GM21717 (cell line): Measurements from ENCODE around the gene ZNF784.

Experiments used
- ATAC-seq: cut with Tn5 transposase; IDR thresholded peaks from one replicate; pipeline ENCODE4 v1.9.1; 2021; ENCODE audit warnings: mild to moderate bottlenecking, moderate library complexity; ENCODE audit not compliant: unreplicated experiment

The ZNF784 gene

GRCh38 chr19:55622242-55622969, 2.0 kb downstream of the ZNF784 start:
- ATAC-seq = no peak

- no peak for ATAC-seq
These were observed 2.6 kb downstream of the ZNF784 start for GRCh38 chr19:55621673-55622231.

GRCh38 chr19:55621205-55621672, 3.1 kb downstream of the ZNF784 start:
- ATAC-seq = no peak

- ATAC-seq = no peak
These were observed 3.8 kb downstream of the ZNF784 start for GRCh38 chr19:55620410-55621204.

GRCh38 chr19:55619286-55619685, 5.1 kb downstream of the ZNF784 start:
- no peak for ATAC-seq

GRCh38 chr19:55618426-55618825, 5.9 kb downstream of the ZNF784 start:
- no peak for ATAC-seq

GRCh38 chr19:55617426-55617825, 6.9 kb downstream of the ZNF784 start:
- no peak for ATAC-seq

- ATAC-seq = no peak
These were observed 7.9 kb downstream of the ZNF784 start for GRCh38 chr19:55616395-55616875.

- no peak for ATAC-seq
These were observed 8.6 kb downstream of the ZNF784 start for GRCh38 chr19:55615543-55616394.

GRCh38 chr19:55614711-55615542, 9.4 kb downstream of the ZNF784 start:
- no peak for ATAC-seq

- ATAC-seq = no peak
These were observed 10.2 kb downstream of the ZNF784 start for GRCh38 chr19:55613930-55614710.

GRCh38 chr19:55613396-55613795, 11.0 kb downstream of the ZNF784 start:
- ATAC-seq = no peak

- no peak for ATAC-seq
These were observed 12.3 kb downstream of the ZNF784 start for GRCh38 chr19:55611983-55612645.

- ATAC-seq = no peak
These were observed 12.9 kb downstream of the ZNF784 start for GRCh38 chr19:55611300-55611982.

- ATAC-seq = no peak
These were observed 15.0 kb downstream of the ZNF784 start for GRCh38 chr19:55609326-55609725.

GRCh38 chr19:55606817-55607216, 17.5 kb downstream of the ZNF784 start:
- no peak for ATAC-seq

- ATAC-seq = no peak
These were observed 17.9 kb downstream of the ZNF784 start for GRCh38 chr19:55606471-55606787.
